SU-DHL-6 (cell line): ENCODE data around the gene NUTM1.
A peak's percentile ranks its signal among the peaks of the same experiment; 100 is the strongest.

ENCODE experiments used
- H2AFZ ChIP-seq: fragments of 200-600 bp; sonication (generic); 2 replicates; pipeline ENCODE4 v1.6.1; 2014; ENCODE audit warnings: low read depth, mild to moderate bottlenecking, moderate library complexity, mixed read lengths, antibody characterized with exemption, low read length; ENCODE audit not compliant: severe bottlenecking
- H3F3A ChIP-seq: fragments of 200-600 bp; shearing (Covaris generic); 2 replicates; pipeline ENCODE4 v1.6.0; 2016; ENCODE audit warnings: antibody characterized with exemption, mild to moderate bottlenecking; ENCODE audit not compliant: insufficient read depth
- H3K27ac ChIP-seq: fragments of 200-600 bp; sonication (generic); 2 replicates; pipeline ENCODE4 v1.5.1; 2016; ENCODE audit warnings: low read depth, mild to moderate bottlenecking, low read length, moderate library complexity, mixed read lengths
- H3K27me3 ChIP-seq: fragments of 200-600 bp; sonication (generic), shearing (Covaris generic); 2 replicates; pipeline ENCODE4 v1.6.0; 2014; ENCODE audit warnings: mild to moderate bottlenecking, low read length
- H3K36me3 ChIP-seq: fragments of 200-600 bp; sonication (generic); 2 replicates; pipeline ENCODE4 v1.6.1; 2014; ENCODE audit warnings: mild to moderate bottlenecking, low read length, mixed read lengths
- H3K4me2 ChIP-seq: fragments of 300-600, 200-600 bp; shearing (Covaris generic), sonication (generic); 2 replicates; pipeline ENCODE4 v1.6.0; 2014; ENCODE audit warnings: low read length, low read depth, mild to moderate bottlenecking; ENCODE audit not compliant: poor library complexity, severe bottlenecking
- H3K4me3 ChIP-seq: fragments of 200-600 bp; sonication (generic); 2 replicates; pipeline ENCODE4 v1.5.1; 2014; ENCODE audit warnings: antibody characterized with exemption, low read length, mild to moderate bottlenecking, mixed read lengths; ENCODE audit not compliant: insufficient read depth, poor library complexity, severe bottlenecking
- H3K79me2 ChIP-seq: fragments of 200-600 bp; sonication (generic); 2 replicates; pipeline ENCODE4 v1.6.1; 2014; ENCODE audit warnings: mild to moderate bottlenecking, low read length, moderate library complexity; ENCODE audit not compliant: insufficient read depth
- H3K9ac ChIP-seq: fragments of 200-600 bp; sonication (generic); 2 replicates; pipeline ENCODE4 v1.7.0; 2014; ENCODE audit warnings: mild to moderate bottlenecking, low read length
- H3K9me2 ChIP-seq: fragments of 200-600 bp; sonication (generic); replicated peaks from 2 replicates; pipeline ENCODE4 v1.6.1; 2014; ENCODE audit warnings: low read length; ENCODE audit not compliant: insufficient read depth
- H3K9me3 ChIP-seq: fragments of 200-600 bp; sonication (generic); 2 replicates; pipeline ENCODE4 v1.6.1; 2014; ENCODE audit warnings: low read length, mixed read lengths; ENCODE audit not compliant: insufficient read depth
- H4K20me1 ChIP-seq: fragments of 200-600 bp; sonication (generic); 2 replicates; pipeline ENCODE4 v1.6.1; 2014; ENCODE audit warnings: low read depth, mild to moderate bottlenecking, antibody characterized with exemption, low read length, moderate library complexity, mixed read lengths
- EZH2phosphoT487 ChIP-seq: fragments of 200-600 bp; sonication (generic), shearing (Covaris generic); conservative IDR thresholded peaks from 2 replicates; pipeline ENCODE4 v1.6.1; 2018; ENCODE audit warnings: mild to moderate bottlenecking, antibody characterized with exemption, low read length, moderate library complexity, mixed read lengths
- TF ChIP-seq, protein P1 (sequence below): fragments of 200-600 bp; sonication (generic); IDR thresholded peaks from one replicate; pipeline ENCODE4 v1.5.1; 2017; ENCODE audit warnings: antibody characterized with exemption, mild to moderate bottlenecking, low read length, moderate library complexity; ENCODE audit not compliant: insufficient read depth, poor library complexity, severe bottlenecking

The NUTM1 gene

DNA sequence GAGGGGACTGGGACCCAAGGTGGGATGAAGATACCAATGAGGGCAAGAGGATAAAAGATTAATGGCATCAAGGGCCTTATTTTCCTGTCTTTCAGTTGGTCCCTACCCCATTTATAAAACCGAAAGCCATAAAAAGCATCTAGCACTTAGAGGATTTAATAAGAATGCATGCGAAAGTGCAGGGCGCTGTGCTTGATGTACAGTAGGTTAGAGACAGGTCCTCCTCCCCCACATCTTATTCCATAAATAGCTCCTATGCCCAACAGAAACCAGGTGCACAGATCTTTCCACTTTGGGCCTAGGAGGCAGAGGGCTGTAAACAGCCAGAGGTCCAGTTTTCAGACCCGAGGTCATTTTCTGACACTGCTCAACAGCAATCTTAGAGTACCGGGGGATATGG lies 22.7 kb downstream of the NUTM1 start:
- no peaks in the 10 kb centered on the region for H3K36me3 ChIP-seq
- no peak for TF ChIP-seq EZH2phosphoT487
- TF ChIP-seq, protein P1, sequence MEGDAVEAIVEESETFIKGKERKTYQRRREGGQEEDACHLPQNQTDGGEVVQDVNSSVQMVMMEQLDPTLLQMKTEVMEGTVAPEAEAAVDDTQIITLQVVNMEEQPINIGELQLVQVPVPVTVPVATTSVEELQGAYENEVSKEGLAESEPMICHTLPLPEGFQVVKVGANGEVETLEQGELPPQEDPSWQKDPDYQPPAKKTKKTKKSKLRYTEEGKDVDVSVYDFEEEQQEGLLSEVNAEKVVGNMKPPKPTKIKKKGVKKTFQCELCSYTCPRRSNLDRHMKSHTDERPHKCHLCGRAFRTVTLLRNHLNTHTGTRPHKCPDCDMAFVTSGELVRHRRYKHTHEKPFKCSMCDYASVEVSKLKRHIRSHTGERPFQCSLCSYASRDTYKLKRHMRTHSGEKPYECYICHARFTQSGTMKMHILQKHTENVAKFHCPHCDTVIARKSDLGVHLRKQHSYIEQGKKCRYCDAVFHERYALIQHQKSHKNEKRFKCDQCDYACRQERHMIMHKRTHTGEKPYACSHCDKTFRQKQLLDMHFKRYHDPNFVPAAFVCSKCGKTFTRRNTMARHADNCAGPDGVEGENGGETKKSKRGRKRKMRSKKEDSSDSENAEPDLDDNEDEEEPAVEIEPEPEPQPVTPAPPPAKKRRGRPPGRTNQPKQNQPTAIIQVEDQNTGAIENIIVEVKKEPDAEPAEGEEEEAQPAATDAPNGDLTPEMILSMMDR: no peak
- H2AFZ ChIP-seq: peak overlapping the region; percentile 73
- H3K4me2 ChIP-seq: peak overlapping the region; percentile 74
- H3K27ac ChIP-seq: peak overlapping the region; percentile 29; the same call in 1 of the 2 replicates
- H3K9me3 ChIP-seq: no peaks in the 10 kb centered on the region
- H3K9me2 ChIP-seq: no peaks in the 10 kb centered on the region
- peaks cover 5% of the 10 kb centered on the region for H3F3A ChIP-seq
- H3K4me3 ChIP-seq: peak overlapping the region; percentile 89
- no peaks in the 10 kb centered on the region for H4K20me1 ChIP-seq
- H3K79me2 ChIP-seq: peaks cover 18% of the 10 kb centered on the region; the same call in 1 of the 2 replicates
- H3K9ac ChIP-seq: peak overlapping the region; percentile 88
- no peaks in the 10 kb centered on the region for H3K27me3 ChIP-seq

DNA sequence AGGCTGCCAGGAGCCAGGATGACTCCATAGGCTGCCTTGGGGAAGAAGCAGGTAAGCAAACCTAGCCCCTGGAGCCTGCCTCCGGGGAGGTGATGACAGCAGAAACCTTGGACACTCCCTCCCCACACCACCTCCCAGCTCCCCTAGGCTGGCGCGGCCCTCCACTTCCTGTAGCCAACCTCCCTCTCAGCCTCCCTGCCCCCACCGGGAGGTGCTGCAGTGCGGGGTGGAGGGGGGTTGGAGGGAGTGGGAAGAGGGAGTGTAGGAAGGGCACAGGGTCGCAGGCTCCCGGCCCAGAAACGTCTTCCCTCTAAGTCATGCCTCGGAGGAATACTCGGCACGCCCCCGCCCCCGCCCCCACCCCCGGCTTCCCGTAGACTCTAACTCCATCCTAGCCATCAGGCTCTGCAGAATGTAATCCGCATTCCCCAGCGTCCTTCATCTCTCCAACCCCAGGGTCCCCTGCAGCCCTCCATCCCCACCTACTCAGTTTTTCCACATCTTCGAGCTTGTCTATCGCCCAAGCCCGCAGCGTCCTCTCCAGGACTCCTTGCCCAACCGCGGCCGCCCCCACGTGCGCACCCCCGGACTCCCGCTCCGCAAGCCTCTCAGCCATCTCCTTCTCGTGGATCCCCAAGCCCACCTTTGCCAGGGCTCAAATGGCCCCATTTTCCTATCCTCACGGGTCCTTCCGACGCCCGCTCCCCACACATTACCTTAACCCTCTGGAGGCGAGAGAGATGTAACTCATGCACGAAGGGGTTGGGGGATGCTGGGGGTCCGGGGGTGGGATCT lies 23.4 kb downstream of the NUTM1 start:
- H2AFZ ChIP-seq: peak overlapping the region; percentile 73
- H3K9me2 ChIP-seq: no peaks in the 10 kb centered on the region
- peak overlapping the region; percentile 89 for H3K4me3 ChIP-seq
- no peaks in the 10 kb centered on the region for H3K36me3 ChIP-seq
- peak overlapping the region; percentile 74 for H3K4me2 ChIP-seq
- no peak for TF ChIP-seq EZH2phosphoT487
- TF ChIP-seq, protein P1: no peak
- H3K9me3 ChIP-seq: no peaks in the 10 kb centered on the region
- H3K27me3 ChIP-seq: no peaks in the 10 kb centered on the region
- peaks cover 5% of the 10 kb centered on the region for H3F3A ChIP-seq
- H3K79me2 ChIP-seq: peaks cover 18% of the 10 kb centered on the region; the same call in 1 of the 2 replicates
- H4K20me1 ChIP-seq: no peaks in the 10 kb centered on the region
- peak overlapping the region; percentile 88 for H3K9ac ChIP-seq
- peak overlapping the region; percentile 29 for H3K27ac ChIP-seq

DNA sequence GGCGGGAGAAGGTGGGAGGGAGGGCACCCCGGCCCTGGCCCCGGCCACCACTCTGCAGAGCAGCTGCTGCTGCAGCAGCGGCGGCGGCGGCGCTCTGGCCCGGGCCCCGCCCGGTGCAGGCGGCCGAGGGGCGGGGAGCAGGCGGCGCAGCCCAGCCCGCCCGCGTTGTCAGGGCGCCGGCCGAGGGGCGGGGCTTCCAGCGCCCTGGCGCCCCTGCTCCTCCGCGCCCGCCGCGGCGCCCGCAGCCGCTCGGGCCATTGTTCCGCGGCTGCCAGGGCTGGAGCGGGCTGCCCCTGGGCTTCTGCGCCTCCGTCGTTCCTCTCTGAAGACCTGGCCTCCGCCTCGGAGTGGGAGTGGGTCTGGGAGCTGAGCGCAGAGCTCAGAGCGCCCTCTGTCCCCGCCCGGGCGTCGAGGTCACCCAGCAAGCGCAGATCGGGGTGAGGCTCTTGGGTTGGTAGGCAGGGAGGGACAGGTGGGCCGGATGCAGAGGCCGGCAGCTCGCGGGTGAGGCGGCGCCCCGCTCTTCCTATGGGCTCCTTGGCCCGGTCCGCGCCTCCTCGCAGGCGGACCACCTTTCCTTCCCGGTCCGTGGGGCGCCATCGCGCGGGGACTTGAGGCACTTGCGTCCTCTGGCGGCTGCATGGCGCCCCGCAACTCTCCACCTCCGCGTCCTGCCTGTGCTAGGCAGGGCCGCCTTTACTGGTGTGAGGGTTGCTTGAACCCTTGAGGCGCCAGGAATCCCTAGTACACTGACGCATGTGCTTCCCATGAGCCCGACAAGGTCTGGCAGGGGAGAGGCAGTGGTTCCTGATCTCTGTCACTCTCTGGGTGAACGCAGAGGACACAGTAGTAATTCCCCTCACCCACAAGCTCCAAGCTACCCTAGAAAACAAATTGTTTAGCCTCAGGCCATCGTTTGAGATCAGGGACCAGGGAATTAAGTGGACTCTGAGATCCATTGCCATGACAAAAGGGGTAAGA lies 24.3 kb downstream of the NUTM1 start, which contains the start of gene LPCAT4:
LPCAT4 (minus strand) TSS at position 96 of the 981 bp plus-strand sequence. CDS start 96 bp downstream, outside the sequence.
- H3K27me3 ChIP-seq: no peaks in the 10 kb centered on the region
- peak within 1 kb of the TSS; percentile 96 for H2AFZ ChIP-seq
- H3K79me2 ChIP-seq: peaks cover 18% of the 10 kb centered on the region; the same call in 1 of the 2 replicates
- peak within 1 kb of the TSS; percentile 89 for H3K4me3 ChIP-seq
- no peaks in the 10 kb centered on the region for H3K9me3 ChIP-seq
- H3K36me3 ChIP-seq: no peaks in the 10 kb centered on the region
- TF ChIP-seq, protein P1: peak; percentile 92
- TF ChIP-seq EZH2phosphoT487: no peak
- peak within 1 kb of the TSS; percentile 96 for H3K27ac ChIP-seq
- no peaks in the 10 kb centered on the region for H4K20me1 ChIP-seq
- H3K9me2 ChIP-seq: no peaks in the 10 kb centered on the region
- peaks cover 5% of the 10 kb centered on the region for H3F3A ChIP-seq
- peak within 1 kb of the TSS; percentile 95 for H3K4me2 ChIP-seq
- peak within 1 kb of the TSS; percentile 88 for H3K9ac ChIP-seq
